ENCODE measurements around the gene CEP55.

Gene CEP55

GRCh38 chr10:93469454-93469853 is 27.0 kb upstream of the CEP55 start:
- no peak for DNase-seq (ENCODE audit: low spot score)

DNA sequence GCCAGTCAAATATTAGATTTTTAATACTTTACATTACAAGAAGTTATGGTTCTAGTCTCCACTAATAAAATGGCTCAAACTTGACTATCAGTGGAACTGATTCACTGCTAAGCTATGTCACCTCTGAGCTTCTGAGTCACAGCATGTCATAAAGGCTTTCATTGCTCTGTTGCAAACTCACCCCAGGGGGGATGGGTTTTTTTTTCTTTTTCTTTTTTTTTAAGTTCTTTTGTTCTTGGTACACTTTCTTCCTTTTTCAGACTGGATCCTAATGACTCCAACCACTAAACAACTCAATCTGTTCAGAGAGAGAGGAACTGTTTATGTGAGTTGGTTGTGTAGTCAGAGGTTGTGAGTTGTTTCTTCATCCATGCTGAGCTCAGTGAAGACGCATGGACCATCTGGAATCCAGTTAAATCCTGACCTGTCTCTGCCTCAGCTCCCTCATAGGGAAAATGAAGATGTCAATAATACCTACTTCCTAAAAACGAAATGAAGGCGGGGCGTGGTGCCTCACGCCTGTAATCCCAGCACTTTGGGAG is 25.2 kb upstream of the CEP55 start:
- no peak for DNase-seq (ENCODE audit: low spot score)

- no peak for DNase-seq (ENCODE audit: low spot score)
Measured at GRCh38 chr10:93473161-93473560, 23.3 kb upstream of the CEP55 start.

- DNase-seq (ENCODE audit: low spot score): no peak
Measured at GRCh38 chr10:93473804-93474472, 22.5 kb upstream of the CEP55 start.

DNA sequence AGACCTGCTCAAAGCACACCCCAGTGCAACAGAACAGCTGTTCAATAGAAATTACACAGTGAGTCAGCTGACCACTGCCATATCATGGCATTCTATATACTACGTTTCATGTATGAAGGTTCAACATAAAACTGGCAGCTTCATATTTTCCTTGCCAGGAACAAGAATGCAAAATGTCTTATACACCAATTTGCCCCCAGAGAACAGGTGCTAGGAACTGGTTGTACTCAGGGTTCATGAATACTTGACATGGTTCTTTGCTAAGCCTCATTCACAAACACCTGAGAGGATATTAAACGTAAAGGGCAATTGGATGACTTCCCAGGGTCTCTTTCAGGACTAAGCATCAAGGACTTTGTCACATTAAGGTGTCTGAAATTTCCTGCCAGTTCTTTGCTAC is 21.2 kb upstream of the CEP55 start:
- no peak for DNase-seq (ENCODE audit: low spot score)

DNA sequence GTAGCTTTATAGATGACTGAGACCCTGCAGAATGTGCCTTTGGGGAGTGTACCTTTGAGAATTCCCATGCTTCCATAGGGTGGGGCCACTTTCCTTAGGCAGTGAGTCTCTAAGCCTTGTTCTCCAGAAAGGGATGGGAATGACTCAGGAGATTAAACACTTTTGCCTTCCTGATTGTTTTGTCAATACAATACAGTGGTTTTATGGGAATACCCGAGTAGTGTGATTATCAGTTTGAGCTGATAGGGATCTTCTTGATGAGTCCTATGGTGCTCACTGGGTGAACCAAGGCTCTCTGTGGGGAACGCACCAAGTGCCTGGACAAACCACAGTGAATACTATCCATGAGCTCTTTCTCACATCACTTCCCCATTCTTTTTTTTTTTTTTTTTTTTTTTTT is 20.5 kb upstream of the CEP55 start:
- no peak for DNase-seq (ENCODE audit: low spot score)

DNA sequence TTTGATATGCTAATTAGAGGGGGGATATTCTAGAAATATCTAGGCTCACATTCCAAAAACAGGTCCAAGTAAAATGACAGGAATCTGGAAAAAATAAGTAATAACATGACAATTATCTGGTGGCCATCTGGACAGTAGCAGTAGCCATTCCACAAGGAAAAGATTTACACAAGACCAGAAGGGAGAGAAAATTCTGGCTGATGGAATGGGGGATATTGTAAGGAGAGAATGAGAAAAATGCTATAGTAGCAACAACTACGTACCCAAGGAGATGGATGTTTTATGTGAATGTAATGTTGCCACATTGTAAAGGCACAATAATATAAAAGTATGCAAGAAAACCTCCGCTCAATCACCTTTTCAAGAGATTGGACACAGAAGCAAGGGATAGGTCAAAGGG is 19.7 kb upstream of the CEP55 start:
- no peak for DNase-seq (ENCODE audit: low spot score)

DNA sequence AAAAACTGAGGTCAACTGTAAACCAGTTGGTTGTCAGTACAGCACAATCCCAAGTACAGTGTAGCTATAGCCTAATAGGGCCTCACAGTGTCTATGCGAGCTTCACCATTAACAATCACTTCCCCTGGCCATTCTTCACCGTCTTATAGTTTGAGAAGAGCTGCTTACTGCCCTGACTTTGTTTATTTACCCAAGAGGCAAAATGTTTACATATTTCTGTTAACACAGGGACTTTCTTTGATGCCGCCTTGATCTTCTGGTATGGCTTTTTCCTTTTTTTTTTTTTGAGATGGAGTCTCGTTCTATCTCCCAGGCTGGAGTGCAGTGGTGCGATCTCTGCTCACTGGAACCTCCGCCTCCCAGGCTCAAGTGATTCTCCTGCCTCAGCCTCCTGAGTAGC is 17.5 kb upstream of the CEP55 start:
- DNase-seq (ENCODE audit: low spot score): no peak

GRCh38 chr10:93481637-93482144 is 14.7 kb upstream of the CEP55 start:
- DNase-seq (ENCODE audit: low spot score): no peak

DNA sequence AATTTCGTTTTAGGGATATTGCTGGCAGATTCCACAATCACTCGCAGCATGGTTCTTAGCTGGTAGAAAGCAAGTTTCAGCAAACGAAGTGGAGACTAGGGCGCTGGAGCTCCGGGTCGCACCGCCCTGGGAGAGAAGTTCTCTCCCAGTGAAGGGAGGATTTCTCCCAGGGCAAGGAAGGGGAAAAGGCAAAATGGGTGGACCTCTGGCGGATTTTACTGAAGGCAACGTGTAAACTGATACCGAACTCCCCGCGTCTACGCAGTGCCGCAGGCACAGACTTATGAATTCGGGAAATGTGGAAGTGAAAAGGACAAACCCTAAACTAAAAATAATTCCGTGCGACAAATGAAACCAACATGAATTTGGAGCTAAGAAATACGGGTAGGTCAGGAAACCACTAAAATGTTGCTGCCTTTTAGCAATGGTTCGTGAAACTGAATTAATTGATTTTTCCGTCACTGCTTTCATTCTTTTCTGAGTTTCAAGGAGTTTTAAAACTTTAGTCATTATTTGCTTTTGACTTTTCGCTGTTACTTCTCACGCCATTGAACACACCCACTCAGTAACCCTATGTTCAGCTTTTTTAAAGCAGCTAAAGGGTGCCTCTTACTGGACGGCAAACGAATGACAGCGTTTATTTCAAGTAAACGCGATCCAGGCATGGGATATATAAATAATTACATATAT is 14.1 kb upstream of the CEP55 start, which contains the start of gene MYOF:
Gene MYOF, minus strand, starts transcription at position 190 of the 690 bp plus-strand sequence. Its CDS starts 140 bp downstream, at position 50.
- DNase-seq (ENCODE audit: low spot score): peak; percentile 64

GRCh38 chr10:93485690-93486089 is 10.7 kb upstream of the CEP55 start:
- no peak for DNase-seq (ENCODE audit: low spot score)

DNA sequence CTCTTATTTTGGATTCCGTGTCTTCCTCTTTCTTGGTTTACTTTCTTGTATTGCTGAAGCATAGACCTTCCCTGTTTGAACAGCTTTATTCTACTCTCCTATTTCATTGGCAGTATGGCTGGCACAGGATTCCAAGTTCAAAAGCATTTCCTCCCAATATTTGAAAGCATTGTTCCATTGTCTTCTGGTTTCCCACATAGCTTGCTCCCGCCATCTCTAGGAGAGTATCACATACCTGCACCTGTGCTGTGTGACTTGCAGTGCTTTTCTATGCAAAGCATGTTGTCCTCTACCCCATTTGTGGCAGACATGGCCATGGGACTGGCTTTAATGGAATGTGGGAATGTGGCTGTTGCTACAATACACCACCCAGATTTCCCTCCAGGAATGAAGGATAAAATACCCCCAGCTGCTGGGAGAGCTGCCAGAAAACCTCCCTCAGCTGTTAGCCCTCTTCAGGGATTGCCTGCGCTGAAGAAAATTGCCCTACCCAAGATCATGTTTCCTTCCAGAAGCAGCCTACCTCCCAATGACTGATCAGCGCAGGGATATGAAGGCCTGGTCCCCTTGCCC is 7.4 kb upstream of the CEP55 start:
- no peak for DNase-seq (ENCODE audit: low spot score)

DNA sequence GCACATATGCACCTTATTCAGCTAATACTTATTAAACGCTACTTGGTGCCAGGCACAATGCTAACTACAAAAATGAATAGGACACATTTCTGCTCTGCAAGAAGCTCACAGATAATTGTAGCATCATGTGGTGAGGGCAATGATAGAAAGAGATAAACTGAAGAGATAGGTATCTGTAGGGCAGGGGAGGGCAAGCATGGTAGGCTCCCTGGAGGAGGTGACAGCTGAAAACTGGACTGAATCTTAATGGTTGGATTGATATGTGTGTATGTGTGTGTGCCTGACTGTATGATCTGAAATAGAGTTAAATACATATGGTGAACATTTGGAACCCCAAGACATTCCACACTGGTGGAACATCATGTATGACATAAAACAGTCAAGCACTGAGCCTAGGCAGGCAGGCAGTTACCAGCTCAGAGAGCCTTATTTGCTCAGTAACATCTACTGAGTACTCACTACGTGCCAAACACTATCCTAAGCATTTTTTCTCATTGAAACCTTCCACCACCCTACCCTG is 4.8 kb upstream of the CEP55 start:
- DNase-seq (ENCODE audit: low spot score): no peak

- no peak for DNase-seq (ENCODE audit: low spot score)
Measured at GRCh38 chr10:93493162-93493561, 3.2 kb upstream of the CEP55 start.

DNA sequence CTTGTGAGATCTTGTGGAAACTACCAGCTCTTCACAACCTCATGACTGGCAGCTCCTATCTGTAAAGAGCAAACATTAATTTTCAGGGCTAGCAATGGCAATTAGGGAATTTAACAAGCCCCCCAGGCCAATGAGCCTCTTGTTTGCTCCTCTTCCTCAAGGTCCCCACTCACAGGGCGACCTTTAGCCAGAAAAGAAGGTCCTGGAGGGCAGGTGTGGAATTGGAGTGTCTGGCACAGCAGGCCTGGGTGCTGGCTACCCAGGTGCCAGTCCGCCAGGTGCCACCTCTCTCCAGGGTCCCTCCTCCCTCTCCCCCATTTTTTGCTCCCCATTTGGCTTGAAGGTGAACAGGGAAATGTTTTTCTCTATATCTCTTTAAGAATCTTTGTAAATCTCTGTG is 1.9 kb upstream of the CEP55 start:
- no peak for DNase-seq (ENCODE audit: low spot score)

DNA sequence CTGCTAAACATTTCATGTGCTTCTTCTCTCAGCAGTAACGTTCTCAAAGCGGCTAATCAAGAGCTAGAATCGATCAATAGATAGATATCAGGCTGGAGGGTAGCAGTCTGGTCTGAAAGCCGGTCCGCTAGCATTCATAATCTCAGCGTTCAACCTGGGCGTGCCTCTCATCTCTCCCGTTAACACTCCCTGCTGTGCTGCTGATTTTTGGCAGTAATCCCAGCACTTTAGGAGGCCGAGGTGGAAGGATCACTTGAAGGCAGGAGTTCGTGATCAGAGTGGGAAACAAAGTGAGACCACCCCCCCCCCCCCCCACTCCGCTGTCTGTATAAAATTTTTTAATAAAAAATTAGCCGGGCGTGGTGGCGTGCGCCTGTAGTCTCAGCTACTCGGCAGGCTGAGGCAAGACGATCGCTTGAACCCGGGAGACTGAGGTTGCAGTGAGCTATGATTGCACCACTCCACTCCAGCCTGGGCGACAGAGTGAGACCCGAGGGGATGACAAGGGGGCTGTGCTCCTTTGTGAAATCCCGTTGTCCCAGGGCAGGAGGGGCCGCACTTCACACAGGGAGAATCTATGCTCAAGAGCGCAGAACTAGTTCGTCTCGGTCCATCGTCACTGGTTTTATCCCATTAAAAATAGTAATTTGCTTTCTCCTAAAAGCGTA is 624 bp upstream of the CEP55 start:
- DNase-seq (ENCODE audit: low spot score): peak; percentile 55

DNA sequence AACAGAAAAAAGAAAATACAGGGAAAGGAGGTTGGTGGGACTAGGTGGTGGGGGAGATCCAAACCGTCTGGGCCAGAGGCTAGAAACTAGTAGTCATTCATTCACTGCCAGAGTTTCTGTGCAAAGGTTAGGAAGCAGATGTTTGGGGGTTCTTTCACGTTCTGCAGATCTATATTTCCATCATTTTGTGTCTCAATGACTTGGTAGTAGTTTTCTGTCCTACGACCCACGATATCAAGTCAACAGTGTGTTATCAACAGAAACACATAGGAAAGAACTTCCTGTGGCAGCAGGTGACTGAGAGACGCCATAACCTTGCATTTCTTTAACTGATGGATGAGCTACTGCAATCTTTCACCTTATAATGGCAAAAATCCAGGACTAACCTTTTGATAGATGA is 1.8 kb downstream of the CEP55 start:
- no peak for DNase-seq (ENCODE audit: low spot score)

DNA sequence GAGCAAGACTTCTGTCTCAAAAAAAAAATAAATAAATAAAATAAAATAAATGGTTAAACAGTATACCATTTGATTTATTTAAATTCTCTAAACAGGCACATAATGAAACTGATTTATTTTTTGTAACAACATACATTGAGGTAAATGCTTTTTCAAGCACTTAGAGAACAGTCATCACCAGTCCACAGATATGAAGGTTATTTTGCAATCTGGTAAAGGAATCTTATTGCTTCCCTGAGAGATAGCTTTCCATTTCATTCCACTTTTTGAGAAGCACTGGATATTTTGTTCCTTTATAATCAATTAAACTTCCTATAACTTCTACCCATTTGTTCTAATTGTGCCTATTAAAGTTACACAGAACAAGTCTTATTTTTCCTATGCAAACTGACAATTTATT is 5.2 kb downstream of the CEP55 start:
- no peak for DNase-seq (ENCODE audit: low spot score)

- DNase-seq (ENCODE audit: low spot score): no peak
Measured at GRCh38 chr10:93503075-93503474, 6.7 kb downstream of the CEP55 start.

DNA sequence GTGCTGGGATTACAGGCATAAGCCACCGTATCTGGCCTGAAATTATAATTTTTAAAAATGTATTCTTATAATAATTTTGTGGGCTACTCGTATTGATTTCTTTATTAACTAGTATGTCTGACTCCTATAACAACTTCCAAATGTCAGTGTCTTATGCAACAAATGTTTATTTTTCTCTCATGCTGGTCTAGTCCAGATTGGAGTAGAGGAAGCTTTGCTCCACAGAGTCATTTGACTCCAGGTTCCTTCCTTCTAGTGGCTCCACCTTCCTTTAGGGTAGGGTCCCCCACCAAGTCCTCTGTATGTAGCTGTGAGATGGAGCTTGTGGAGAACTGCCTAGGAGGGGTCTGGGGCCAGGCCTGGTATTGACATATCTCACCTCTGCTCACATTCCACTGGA is 8.7 kb downstream of the CEP55 start:
- no peak for DNase-seq (ENCODE audit: low spot score)

GRCh38 chr10:93509816-93510215 is 13.4 kb downstream of the CEP55 start:
- DNase-seq (ENCODE audit: low spot score): no peak

DNA sequence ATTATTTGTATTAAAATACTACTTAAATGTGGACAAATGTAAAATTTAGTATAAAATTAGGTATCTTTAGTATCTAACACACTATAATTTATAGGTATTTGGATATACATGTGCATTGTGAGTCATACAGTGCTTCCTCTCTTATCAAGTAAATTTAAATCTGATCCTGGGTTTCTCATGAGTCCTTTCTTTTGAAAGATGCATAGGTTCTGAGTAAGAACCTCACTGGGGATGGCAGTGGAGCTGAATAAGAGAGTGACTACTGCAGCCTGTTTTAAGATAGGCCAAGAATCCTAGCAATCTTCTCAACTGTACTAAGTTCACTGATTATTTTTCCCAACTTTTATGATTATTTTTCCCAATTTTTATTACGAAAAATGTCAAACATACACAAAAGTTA is 16.2 kb downstream of the CEP55 start:
- no peak for DNase-seq (ENCODE audit: low spot score)

Data from ecto neural progenitor cell (in vitro differentiated cells).